T-helper 1 cell treated with Interleukin-12 subunit alpha and Interleukin-12 subunit beta and Interleukin-4 antibody, amounts not matched to agents 30 μg/mL and 1 μg/mL, for 36 hours (primary cell): ENCODE data around the gene NAV1.
"Not testable (repeated sequence)": the region's sequence is repeated elsewhere in the genome, so short reads cannot be mapped to it uniquely, and the experiment has no call there.

Source experiments
- H3K27ac Mint-ChIP-seq: one replicate; pipeline ENCODE4 v1.8.0; 2021; ENCODE audit warnings: mild to moderate bottlenecking, mixed read lengths
- H3K27me3 Mint-ChIP-seq: one replicate; pipeline ENCODE4 v1.8.0; 2021; ENCODE audit warnings: low read depth, mixed read lengths
- H3K36me3 Mint-ChIP-seq: one replicate; pipeline ENCODE4 v1.8.0; 2021; ENCODE audit warnings: low read depth, mixed read lengths
- H3K4me1 Mint-ChIP-seq: one replicate; pipeline ENCODE4 v1.8.0; 2021; ENCODE audit warnings: low read depth, mixed read lengths
- H3K4me3 Mint-ChIP-seq: one replicate; pipeline ENCODE4 v1.8.0; 2021; ENCODE audit warnings: mild to moderate bottlenecking, moderate library complexity, mixed read lengths
- H3K9me3 Mint-ChIP-seq: one replicate; pipeline ENCODE4 v1.8.0; 2021; ENCODE audit warnings: mixed read lengths

Gene NAV1

GRCh38 chr1:201543871-201544642, 5.1 kb downstream of the NAV1 start:
- Mint-ChIP-seq H3K4me3 (no peak overlapping the region), H3K27me3 (peaks cover 60% of the 10 kb centered on the region), H3K36me3 (no peaks in the 10 kb centered on the region), H3K9me3 (no peaks in the 10 kb centered on the region), H3K4me1 (no peaks in the 10 kb centered on the region), H3K27ac (no peak overlapping the region)

GRCh38 chr1:201544710-201545109, 5.8 kb downstream of the NAV1 start:
- no peaks in the 10 kb centered on the region for H3K36me3 Mint-ChIP-seq
- no peak overlapping the region for H3K4me3 Mint-ChIP-seq
- H3K27ac Mint-ChIP-seq: no peak overlapping the region
- peaks cover 55% of the 10 kb centered on the region for H3K27me3 Mint-ChIP-seq
- no peaks in the 10 kb centered on the region for H3K4me1 Mint-ChIP-seq
- no peaks in the 10 kb centered on the region for H3K9me3 Mint-ChIP-seq

GRCh38 chr1:201545851-201546492, 7.0 kb downstream of the NAV1 start:
- Mint-ChIP-seq H3K9me3 (no peaks in the 10 kb centered on the region), H3K4me3 (no peak overlapping the region), H3K27ac (no peak overlapping the region), H3K27me3 (peaks cover 42% of the 10 kb centered on the region), H3K4me1 (no peaks in the 10 kb centered on the region), H3K36me3 (no peaks in the 10 kb centered on the region)

GRCh38 chr1:201549522-201549921, 10.6 kb downstream of the NAV1 start:
- not testable (repeated sequence) for H3K4me3 Mint-ChIP-seq, H3K9me3 Mint-ChIP-seq, H3K27ac Mint-ChIP-seq, H3K36me3 Mint-ChIP-seq, H3K4me1 Mint-ChIP-seq
- H3K27me3 Mint-ChIP-seq: peaks cover 12% of the 10 kb centered on the region

GRCh38 chr1:201551096-201551495, 12.2 kb downstream of the NAV1 start:
- Mint-ChIP-seq H3K9me3 (no peaks in the 10 kb centered on the region), H3K27me3 (peaks cover 7% of the 10 kb centered on the region), H3K36me3 (no peaks in the 10 kb centered on the region), H3K4me3 (no peak overlapping the region), H3K27ac (no peak overlapping the region), H3K4me1 (no peaks in the 10 kb centered on the region)

GRCh38 chr1:201551877-201552731, 13.2 kb downstream of the NAV1 start:
- Mint-ChIP-seq H3K4me3 (no peak overlapping the region), H3K27ac (no peak overlapping the region), H3K27me3 (peaks cover 9% of the 10 kb centered on the region), H3K9me3 (no peaks in the 10 kb centered on the region), H3K4me1 (no peaks in the 10 kb centered on the region), H3K36me3 (no peaks in the 10 kb centered on the region)

GRCh38 chr1:201552941-201553351, 14.0 kb downstream of the NAV1 start:
- H3K27me3 Mint-ChIP-seq: peaks cover 17% of the 10 kb centered on the region
- H3K9me3 Mint-ChIP-seq: no peaks in the 10 kb centered on the region
- no peak overlapping the region for H3K4me3 Mint-ChIP-seq
- H3K36me3 Mint-ChIP-seq: no peaks in the 10 kb centered on the region
- H3K4me1 Mint-ChIP-seq: no peaks in the 10 kb centered on the region
- H3K27ac Mint-ChIP-seq: no peak overlapping the region

- H3K4me1 Mint-ChIP-seq: no peaks in the 10 kb centered on the region
- no peak overlapping the region for H3K27ac Mint-ChIP-seq
- H3K36me3 Mint-ChIP-seq: no peaks in the 10 kb centered on the region
- peaks cover 17% of the 10 kb centered on the region for H3K27me3 Mint-ChIP-seq
- no peak overlapping the region for H3K4me3 Mint-ChIP-seq
- no peaks in the 10 kb centered on the region for H3K9me3 Mint-ChIP-seq
These were observed 14.7 kb downstream of the NAV1 start for GRCh38 chr1:201553496-201554189.

GRCh38 chr1:201554190-201554600, 15.3 kb downstream of the NAV1 start:
- Mint-ChIP-seq H3K9me3 (no peaks in the 10 kb centered on the region), H3K36me3 (no peaks in the 10 kb centered on the region), H3K27me3 (peaks cover 17% of the 10 kb centered on the region), H3K4me3 (no peak overlapping the region), H3K27ac (no peak overlapping the region), H3K4me1 (no peaks in the 10 kb centered on the region)

- no peaks in the 10 kb centered on the region for H3K36me3 Mint-ChIP-seq
These were observed 16.1 kb downstream of the NAV1 start for GRCh38 chr1:201554789-201555592.

GRCh38 chr1:201555593-201555945, 16.6 kb downstream of the NAV1 start:
- no peaks in the 10 kb centered on the region for H3K4me1 Mint-ChIP-seq
- H3K27me3 Mint-ChIP-seq: peaks cover 17% of the 10 kb centered on the region
- no peaks in the 10 kb centered on the region for H3K9me3 Mint-ChIP-seq
- no peaks in the 10 kb centered on the region for H3K36me3 Mint-ChIP-seq
- H3K4me3 Mint-ChIP-seq: no peak overlapping the region
- no peak overlapping the region for H3K27ac Mint-ChIP-seq

More at GRCh38 chr1:201554789-201555592, 16.1 kb downstream of the NAV1 start:
- Mint-ChIP-seq H3K4me1 (no peaks in the 10 kb centered on the region), H3K27ac (no peak overlapping the region), H3K9me3 (no peaks in the 10 kb centered on the region), H3K27me3 (peaks cover 17% of the 10 kb centered on the region), H3K4me3 (no peak overlapping the region)

- Mint-ChIP-seq H3K4me1 (no peaks in the 10 kb centered on the region), H3K4me3 (no peak overlapping the region), H3K27ac (no peak overlapping the region), H3K36me3 (no peaks in the 10 kb centered on the region), H3K27me3 (peaks cover 17% of the 10 kb centered on the region), H3K9me3 (no peaks in the 10 kb centered on the region)
These were observed 18.1 kb downstream of the NAV1 start for GRCh38 chr1:201556841-201557571.

- H3K9me3 Mint-ChIP-seq: no peaks in the 10 kb centered on the region
- H3K4me3 Mint-ChIP-seq: no peak overlapping the region
- H3K27me3 Mint-ChIP-seq: peaks cover 17% of the 10 kb centered on the region
- no peaks in the 10 kb centered on the region for H3K4me1 Mint-ChIP-seq
- no peak overlapping the region for H3K27ac Mint-ChIP-seq
- no peaks in the 10 kb centered on the region for H3K36me3 Mint-ChIP-seq
These were observed 18.6 kb downstream of the NAV1 start for GRCh38 chr1:201557572-201557958.
